Karpas-422 (cell line): ENCODE results near the gene OR2J3. TPM values are rescaled to one million over a fixed set of nuclear protein-coding genes. Genes with fewer than 3 reads are reported as not detected.
"Not testable (repeated sequence)": the region's sequence is repeated elsewhere in the genome, so short reads cannot be mapped to it uniquely, and the experiment has no call there.

Experiments
- DNase-seq: peaks from one replicate; pipeline ENCODE4 v3.0.0-alpha.2; 2015
- H2AFZ ChIP-seq: fragments of 200-600 bp; sonication (generic); 2 replicates; pipeline ENCODE4 v1.6.1; 2014; ENCODE audit warnings: antibody characterized with exemption, low read length, mixed read lengths
- H3K27ac ChIP-seq: fragments of 200-600 bp; sonication (generic); 2 replicates; pipeline ENCODE4 v1.5.1; 2014; ENCODE audit warnings: mild to moderate bottlenecking, low read length, moderate library complexity
- H3K27me3 ChIP-seq: fragments of 200-600 bp; sonication (generic); 2 replicates; pipeline ENCODE4 v1.6.1; 2014; ENCODE audit warnings: low read length, mixed read lengths
- H3K36me3 ChIP-seq: fragments of 200-600 bp; sonication (generic); 2 replicates; pipeline ENCODE4 v1.6.1; 2014; ENCODE audit warnings: low read length, mixed read lengths; ENCODE audit not compliant: insufficient read depth
- H3K4me1 ChIP-seq: fragments of 200-600 bp; sonication (generic); 2 replicates; pipeline ENCODE4 v1.6.1; 2014; ENCODE audit warnings: mild to moderate bottlenecking, low read length, mixed read lengths
- H3K4me2 ChIP-seq: fragments of 200-600 bp; sonication (generic); 2 replicates; pipeline ENCODE4 v1.6.1; 2014; ENCODE audit warnings: low read length, low read depth, mild to moderate bottlenecking; ENCODE audit not compliant: poor library complexity, severe bottlenecking
- H3K4me3 ChIP-seq: fragments of 200-600 bp; sonication (generic); 2 replicates; pipeline ENCODE4 v1.5.1; 2014; ENCODE audit warnings: mild to moderate bottlenecking, antibody characterized with exemption, low read length, mixed read lengths
- H3K79me2 ChIP-seq: fragments of 200-600 bp; sonication (generic); 2 replicates; pipeline ENCODE4 v1.6.1; 2014; ENCODE audit warnings: mild to moderate bottlenecking, low read length, mixed read lengths
- H3K9ac ChIP-seq: fragments of 200-600 bp; sonication (generic); 2 replicates; pipeline ENCODE4 v1.6.0; 2014; ENCODE audit warnings: low read length
- H3K9me2 ChIP-seq: fragments of 200-600 bp; sonication (generic), shearing (Covaris generic); replicated peaks from 2 replicates; pipeline ENCODE4 v1.6.0; 2014; ENCODE audit warnings: mild to moderate bottlenecking, low read length, moderate library complexity; ENCODE audit not compliant: insufficient read depth
- H3K9me3 ChIP-seq: fragments of 300-700, 200-600 bp; sonication (generic); 2 replicates; pipeline ENCODE4 v1.6.1; 2014; ENCODE audit warnings: low read length, mixed read lengths
- H4K20me1 ChIP-seq: fragments of 200-600 bp; sonication (generic); 2 replicates; pipeline ENCODE4 v1.6.1; 2014; ENCODE audit warnings: mild to moderate bottlenecking, antibody characterized with exemption, low read length, low read depth; ENCODE audit not compliant: insufficient read depth
- total RNA-seq: library from RNA; depleted of rRNA; stranded (reverse); fragments of >200 nt; shearing (Covaris generic); gene quantifications from 2 replicates; pipeline ENCODE4 v1.2.3, GENCODE V29; 2014; ENCODE audit warnings: low replicate concordance; rRNA removed

Gene OR2J3
- total RNA-seq, 1 experiment from 2014 or later, result not detected

DNA sequence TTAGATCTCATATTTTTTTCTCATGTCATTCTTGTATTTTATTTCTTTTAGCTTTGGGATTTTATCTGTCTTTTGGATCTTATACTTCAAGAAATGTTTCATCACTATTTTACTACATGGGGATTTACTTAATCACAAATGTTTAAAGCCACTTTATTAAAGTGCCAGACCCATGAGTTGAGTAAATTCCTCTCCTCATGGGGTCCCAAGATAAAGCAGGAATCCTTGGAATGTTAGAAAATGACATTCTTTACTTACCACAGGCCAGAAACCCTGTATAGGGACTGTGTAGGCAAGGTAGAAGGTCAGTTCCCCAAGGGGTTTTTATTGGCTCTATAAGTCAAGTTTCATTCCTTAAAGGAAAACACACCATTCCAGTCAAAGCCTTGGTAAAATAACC, 34.5 kb downstream of the OR2J3 start:
- Histone ChIP-seq H4K20me1 (no peaks in the 10 kb centered on the region), H3K9me2 (no peaks in the 10 kb centered on the region), H3K79me2 (no peaks in the 10 kb centered on the region), H2AFZ (no peak overlapping the region), H3K36me3 (no peaks in the 10 kb centered on the region), H3K9me3 (no peaks in the 10 kb centered on the region), H3K27ac (no peak overlapping the region), H3K27me3 (no peaks in the 10 kb centered on the region), H3K4me2 (no peak overlapping the region), H3K9ac (no peak overlapping the region), H3K4me3 (no peak overlapping the region), H3K4me1 (no peaks in the 10 kb centered on the region)
- DNase-seq, result no peak

DNA sequence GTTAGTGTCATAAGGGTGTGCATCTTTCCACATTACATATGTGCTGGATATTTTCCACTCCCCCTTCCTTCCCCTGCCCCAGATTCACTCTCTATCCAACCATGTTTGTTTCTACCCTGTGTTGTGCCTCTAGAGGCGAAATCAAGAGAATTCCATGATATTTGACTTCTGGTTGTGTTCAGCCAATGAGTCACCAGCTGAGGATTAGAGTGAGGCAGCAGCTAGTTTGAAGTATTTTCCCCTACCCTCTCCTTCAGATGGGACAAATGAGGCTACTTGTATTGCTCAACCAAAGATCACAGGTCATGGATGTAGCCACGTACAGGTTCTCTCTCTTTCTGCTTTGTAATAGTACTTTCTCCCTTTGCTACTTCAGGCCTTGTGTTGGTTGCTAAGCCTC, 38.3 kb downstream of the OR2J3 start:
- Histone ChIP-seq H2AFZ (no peak overlapping the region), H3K9me3 (no peaks in the 10 kb centered on the region), H3K27me3 (no peaks in the 10 kb centered on the region), H3K79me2 (no peaks in the 10 kb centered on the region), H3K27ac (no peak overlapping the region), H3K4me3 (no peak overlapping the region), H3K9me2 (no peaks in the 10 kb centered on the region), H3K9ac (no peak overlapping the region), H3K36me3 (no peaks in the 10 kb centered on the region), H4K20me1 (no peaks in the 10 kb centered on the region), H3K4me1 (no peaks in the 10 kb centered on the region), H3K4me2 (no peak overlapping the region)
- DNase-seq, result no peak

DNA sequence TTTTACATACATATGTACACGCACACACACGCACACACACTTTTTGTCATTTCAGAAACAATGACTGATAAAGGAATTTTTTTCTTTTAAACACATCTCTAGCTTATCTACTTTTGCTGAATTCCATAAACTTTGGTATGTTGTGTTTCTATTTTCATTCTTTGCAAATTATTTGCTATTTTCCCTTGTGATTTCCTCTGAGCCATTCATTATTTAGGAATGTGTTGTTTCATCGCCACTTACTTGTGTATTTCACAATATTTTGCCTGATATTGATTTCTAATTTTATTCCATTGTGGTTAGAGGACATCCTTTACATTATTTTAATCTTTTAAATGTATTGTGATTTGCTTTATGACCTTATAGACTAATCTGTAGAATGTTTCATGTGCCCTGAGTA, 39.2 kb downstream of the OR2J3 start:
- Histone ChIP-seq H3K27ac (no peak overlapping the region), H3K27me3 (no peaks in the 10 kb centered on the region), H3K9me3 (no peaks in the 10 kb centered on the region)

DNA sequence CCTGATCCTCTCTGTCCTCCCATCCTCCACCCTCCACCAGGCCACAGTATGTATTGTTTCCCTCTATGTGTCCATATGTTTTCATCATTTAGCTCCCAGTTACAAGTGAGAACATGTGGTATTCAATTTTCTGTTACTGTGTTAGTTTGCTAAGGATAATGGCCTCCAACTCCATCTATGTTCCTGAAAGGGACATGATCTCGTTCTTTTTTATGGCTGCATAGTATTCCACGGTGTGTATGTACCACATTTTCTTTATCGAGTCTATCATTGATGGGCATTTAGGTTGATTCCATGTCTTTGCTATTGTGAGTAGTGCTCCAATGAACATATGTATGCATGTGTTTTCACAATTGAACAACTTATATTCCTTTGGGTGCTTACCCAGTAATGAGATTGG, 41.6 kb downstream of the OR2J3 start:
- H4K20me1 ChIP-seq, H3K4me1 ChIP-seq, H3K9ac ChIP-seq, H3K4me2 ChIP-seq, DNase-seq, H3K27ac ChIP-seq, H3K9me3 ChIP-seq, H3K27me3 ChIP-seq, H3K4me3 ChIP-seq, H3K79me2 ChIP-seq, H3K36me3 ChIP-seq, H3K9me2 ChIP-seq, H2AFZ ChIP-seq: not testable (repeated sequence)

More for the DNA sequence above, 39.2 kb downstream of the OR2J3 start:
- Histone ChIP-seq H2AFZ (no peak overlapping the region), H4K20me1 (no peaks in the 10 kb centered on the region), H3K9me2 (no peaks in the 10 kb centered on the region), H3K4me1 (no peaks in the 10 kb centered on the region), H3K9ac (no peak overlapping the region), H3K4me2 (no peak overlapping the region), H3K79me2 (no peaks in the 10 kb centered on the region), H3K4me3 (no peak overlapping the region), H3K36me3 (no peaks in the 10 kb centered on the region)
- no peak for DNase-seq

DNA sequence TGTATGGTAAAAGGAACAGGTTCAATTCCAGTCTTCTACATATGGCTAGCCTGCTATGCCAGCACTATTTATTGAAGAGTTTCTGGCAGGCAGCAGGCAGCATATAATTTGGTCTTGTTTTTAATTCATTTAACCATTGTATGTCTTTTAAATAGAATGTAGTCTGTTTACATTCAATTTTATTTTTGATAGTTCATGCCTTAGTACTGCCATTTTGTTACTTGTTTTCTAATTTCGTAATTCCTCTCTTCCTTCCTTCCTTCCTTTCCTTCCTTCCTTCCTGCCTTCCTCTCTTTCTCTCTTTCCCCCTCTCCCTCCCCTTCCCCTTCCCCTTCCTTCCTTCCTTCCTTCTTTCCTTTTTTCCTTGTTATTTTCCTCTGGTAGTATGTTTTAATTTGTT, 45.2 kb downstream of the OR2J3 start:
- Histone ChIP-seq H3K4me1 (no peaks in the 10 kb centered on the region), H3K27me3 (no peaks in the 10 kb centered on the region), H3K9me3 (no peaks in the 10 kb centered on the region), H2AFZ (no peak overlapping the region), H3K9me2 (no peaks in the 10 kb centered on the region), H3K27ac (no peak overlapping the region), H3K9ac (no peak overlapping the region), H3K36me3 (no peaks in the 10 kb centered on the region), H4K20me1 (no peaks in the 10 kb centered on the region), H3K79me2 (no peaks in the 10 kb centered on the region), H3K4me2 (no peak overlapping the region), H3K4me3 (no peak overlapping the region)
- no peak for DNase-seq

DNA sequence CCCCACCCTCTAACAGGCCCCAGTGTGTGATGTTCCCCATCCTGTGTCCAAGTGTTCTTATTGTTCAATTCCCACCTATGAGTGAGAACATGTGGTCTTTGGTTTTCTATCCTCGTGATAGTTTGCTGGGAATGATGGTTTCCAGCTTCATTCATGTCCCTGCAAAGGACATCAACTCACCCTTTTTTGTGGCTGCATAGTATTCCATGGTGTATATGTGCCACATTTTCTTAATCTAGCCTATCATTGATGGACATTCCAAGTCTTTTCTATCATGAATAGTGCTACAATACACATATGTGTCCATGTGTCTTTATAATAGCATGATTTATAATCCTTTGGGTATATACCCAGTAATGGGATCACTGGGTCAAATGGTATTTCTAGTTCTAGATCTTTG, 47.3 kb downstream of the OR2J3 start:
- not testable (repeated sequence) for H4K20me1 ChIP-seq, H3K9me3 ChIP-seq, H3K27me3 ChIP-seq, H3K4me2 ChIP-seq, H3K4me3 ChIP-seq, DNase-seq, H3K79me2 ChIP-seq, H3K9me2 ChIP-seq, H3K27ac ChIP-seq, H3K9ac ChIP-seq, H3K36me3 ChIP-seq, H3K4me1 ChIP-seq, H2AFZ ChIP-seq

DNA sequence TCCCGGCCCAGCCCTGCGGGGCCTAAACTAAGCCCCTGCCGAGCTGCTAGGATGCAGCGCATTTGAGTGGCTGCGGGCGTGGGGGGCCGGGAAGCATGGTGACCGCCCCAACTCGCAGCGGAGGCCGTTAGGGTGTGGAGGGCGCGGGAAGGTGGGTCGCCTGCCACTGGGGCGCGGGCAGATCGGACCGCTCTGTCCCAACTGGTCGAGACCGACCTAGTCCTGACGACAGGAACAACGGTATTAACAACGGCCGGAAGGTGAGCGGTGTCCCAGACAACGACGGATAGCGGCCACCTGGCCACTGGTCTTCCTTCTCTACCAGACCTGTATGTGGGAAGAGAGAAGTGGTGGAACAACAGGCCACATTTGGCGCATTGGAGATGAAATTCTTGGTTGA, 52.1 kb downstream of the OR2J3 start:
- H3K4me3 ChIP-seq, H3K79me2 ChIP-seq, H3K4me1 ChIP-seq, H2AFZ ChIP-seq, DNase-seq, H3K27ac ChIP-seq, H3K9me2 ChIP-seq, H3K27me3 ChIP-seq, H3K4me2 ChIP-seq, H3K9me3 ChIP-seq, H3K36me3 ChIP-seq, H3K9ac ChIP-seq, H4K20me1 ChIP-seq: not testable (repeated sequence)

Other genes starting within 250 kb of the OR2J3 start
- 84.3 and 87.8 TPM in 2 replicates for gene TRIM27, start 184.1 kb upstream of the OR2J3 start, total RNA-seq
- not detected in 2 replicates for gene ZNF311, start 102.7 kb upstream of the OR2J3 start, total RNA-seq
- gene OR2W1, start 62.9 kb upstream of the OR2J3 start, total RNA-seq, result not detected in 2 replicates
- not detected in 2 replicates for gene OR2B3, start 20.7 kb upstream of the OR2J3 start, total RNA-seq
- not detected in 2 replicates for gene OR2J1, start 8.6 kb upstream of the OR2J3 start, total RNA-seq
- gene OR2J2, start 62.8 kb downstream of the OR2J3 start, total RNA-seq, result not detected in 2 replicates
- not detected in 2 replicates for gene OR14J1, start 193.6 kb downstream of the OR2J3 start, total RNA-seq